Fibroblast of skin of left biceps (primary cell): Measurements from ENCODE around the gene ABR.
"Not testable (repeated sequence)": the region's sequence is repeated elsewhere in the genome, so short reads cannot be mapped to it uniquely, and the experiment has no call there.

Experiments used
- DNase-seq, 2 experiments: peaks; one replicate each; pipeline ENCODE4 v3.0.0-alpha.2; 2013; ENCODE audit warnings: low read depth in 2 of 2

Gene ABR

GRCh38 chr17:1071103-1071825, 108.5 kb downstream of the ABR start:
- no peak for DNase-seq

DNA sequence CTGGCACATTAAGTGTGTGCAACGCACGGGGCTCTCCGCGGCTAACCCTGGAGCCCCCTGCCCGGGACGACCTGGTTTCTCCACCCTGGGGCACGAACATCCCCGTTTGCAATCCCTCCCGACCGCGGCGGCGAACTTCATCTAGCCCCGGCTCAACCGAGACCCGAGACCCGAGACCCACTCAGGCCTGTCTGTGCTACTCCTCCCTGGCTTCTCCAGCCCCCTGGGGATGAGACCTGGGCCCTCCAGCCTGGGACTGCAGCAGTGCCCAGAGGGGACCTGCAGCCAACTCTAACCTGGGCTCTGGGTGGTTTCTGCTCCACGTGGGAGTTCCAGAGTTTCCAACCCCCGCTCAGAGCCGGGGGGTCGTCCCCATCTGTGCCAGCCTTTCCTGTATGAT, 109.4 kb downstream of the ABR start:
- DNase-seq, result no peak

DNA sequence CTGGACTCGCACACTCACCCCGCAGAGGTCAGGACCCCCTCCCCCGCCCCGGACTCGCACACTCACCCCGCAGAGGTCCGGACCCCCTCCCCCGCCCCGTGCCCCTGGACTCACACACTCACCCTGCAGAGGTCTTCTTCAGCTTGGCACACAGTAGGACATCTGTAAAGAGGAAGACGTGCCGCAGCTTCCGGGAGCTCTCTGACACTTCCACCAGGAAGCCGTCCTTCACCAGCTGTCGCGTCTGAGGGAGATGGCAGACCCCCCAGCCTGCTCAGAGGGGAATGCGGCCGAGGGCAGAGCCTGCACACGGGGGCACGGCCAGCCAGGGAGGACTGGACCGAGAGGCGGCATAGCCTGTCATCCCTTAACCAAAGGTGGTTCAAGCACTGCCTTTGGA, 109.9 kb downstream of the ABR start:
- DNase-seq, result no peak

GRCh38 chr17:1068356-1068755, 111.4 kb downstream of the ABR start:
- no peak for DNase-seq

DNA sequence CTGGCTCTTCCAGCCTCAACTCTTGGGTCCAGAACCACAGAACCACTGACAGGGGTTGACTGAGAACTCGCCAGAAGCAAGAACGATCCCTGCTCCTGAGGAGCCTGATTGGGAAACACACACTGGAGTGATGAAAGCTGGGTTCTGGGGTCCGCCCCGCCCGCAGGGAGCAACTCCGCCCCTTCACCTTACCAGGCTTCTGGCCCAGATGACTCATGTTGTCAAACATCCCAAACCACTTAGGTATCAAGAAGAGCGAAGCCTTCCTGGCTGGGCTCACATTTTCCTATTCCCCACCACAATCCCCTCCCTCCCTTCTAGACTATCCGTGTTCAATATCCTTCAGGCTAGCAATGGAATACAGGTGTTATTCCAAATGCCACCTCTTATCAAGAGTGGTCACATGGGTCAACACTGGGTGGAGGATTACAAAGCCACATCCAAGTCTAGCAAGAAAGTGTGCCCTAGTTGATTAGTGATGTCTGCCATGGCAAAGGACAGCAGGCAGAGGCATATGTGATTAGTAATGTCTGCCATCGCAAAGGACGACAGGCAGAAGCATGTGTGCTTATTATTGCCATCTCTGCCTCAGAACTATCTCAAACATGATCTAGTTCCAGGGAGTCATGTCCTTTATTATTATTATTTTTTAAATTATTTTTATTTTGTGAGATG, 112.4 kb downstream of the ABR start:
- DNase-seq, result no peak

- not testable (repeated sequence) for DNase-seq
These were observed 114.4 kb downstream of the ABR start for GRCh38 chr17:1065416-1065815.

DNA sequence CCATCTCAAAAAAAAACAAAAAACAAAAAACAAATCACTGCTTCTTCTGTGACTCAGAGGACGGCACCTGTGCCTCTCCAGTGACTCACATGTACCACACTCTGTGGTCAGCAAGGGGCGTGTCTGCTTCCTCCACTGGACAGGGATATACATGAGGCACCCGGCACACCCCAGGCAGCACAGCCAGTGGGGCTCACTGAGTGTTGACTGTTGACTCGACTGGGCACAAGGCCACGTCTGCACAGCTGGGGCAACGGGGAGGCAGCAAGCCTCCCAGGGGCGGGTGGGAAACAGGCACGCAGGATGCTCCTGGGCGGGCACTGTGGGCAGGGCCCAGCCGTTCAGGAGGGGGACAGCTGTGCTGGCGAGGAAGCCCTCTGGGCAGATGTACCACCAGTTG, 118.8 kb downstream of the ABR start:
- DNase-seq, result no peak

DNA sequence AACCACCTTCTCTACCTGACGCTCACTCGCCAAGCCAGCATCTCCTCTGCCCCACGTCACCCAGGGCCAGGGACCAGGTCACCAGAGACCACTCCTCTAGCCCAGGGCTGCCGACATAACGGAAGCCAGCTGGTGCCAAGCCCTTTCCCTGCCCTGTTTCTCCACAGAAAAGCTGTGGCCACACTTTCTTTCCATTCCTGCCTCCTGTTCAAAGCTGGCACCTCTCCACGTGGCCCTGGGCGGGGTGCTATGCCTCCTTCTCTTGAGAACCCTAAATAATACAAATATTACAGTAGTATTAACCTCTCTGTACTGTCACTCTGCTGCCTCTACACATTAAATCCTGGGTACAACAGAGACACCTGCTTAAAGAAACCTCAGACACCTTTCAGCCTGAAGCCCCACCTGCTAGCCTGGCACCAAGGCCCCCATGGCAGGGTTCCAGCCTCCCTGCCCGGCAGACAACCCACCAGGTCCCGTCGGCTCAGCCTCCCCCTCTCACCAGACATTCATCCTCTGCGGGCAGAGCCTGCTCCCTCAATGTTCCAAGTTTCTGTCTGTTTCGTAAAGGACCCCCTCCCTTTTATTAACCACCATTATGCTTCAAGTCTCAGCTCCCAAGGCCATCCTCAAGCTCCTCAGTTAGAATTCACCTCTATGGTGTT, 120.5 kb downstream of the ABR start:
- no peak for DNase-seq

GRCh38 chr17:1058423-1059130, 121.2 kb downstream of the ABR start:
- no peak for DNase-seq

DNA sequence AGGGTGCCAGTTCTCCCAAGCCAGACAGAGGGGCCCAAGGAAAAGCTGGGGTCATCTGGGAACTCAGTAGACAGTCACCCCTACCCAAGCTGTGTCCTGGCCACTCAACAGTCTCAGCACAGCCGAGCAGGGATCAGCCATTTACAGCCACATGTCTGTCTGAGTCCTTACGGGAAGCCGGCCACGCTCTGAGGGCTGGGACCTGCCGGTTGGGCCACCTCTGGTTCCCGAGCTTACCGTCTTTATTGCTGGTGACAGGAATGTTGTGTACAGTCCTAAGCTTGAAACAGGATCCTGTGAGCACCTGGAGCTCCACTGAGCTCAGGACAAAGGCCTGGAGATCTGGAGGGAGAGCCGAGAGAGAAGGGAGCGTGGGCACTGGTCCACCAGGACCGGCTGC, 123.0 kb downstream of the ABR start:
- no peak for DNase-seq

- DNase-seq, result no peak
These were observed 123.8 kb downstream of the ABR start for GRCh38 chr17:1055751-1056645.

DNA sequence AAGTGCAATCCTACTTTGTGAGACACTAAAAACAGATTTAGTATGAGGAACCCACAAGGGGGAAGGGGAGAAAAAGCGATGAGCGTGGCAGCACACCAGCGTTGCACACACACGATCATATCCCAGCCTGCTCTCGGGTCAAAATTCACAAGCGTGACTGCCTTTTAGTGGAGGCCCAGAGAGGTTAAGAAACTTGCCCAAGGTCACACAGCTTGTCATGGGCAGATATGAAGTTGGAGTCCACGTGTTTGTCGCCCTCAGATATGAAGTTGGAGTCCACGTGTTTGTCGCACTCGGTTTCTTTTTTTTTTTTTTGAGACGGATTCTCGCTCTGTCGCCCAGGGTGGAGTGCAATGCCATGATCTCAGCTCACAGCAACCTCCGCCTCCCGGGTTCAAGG, 124.5 kb downstream of the ABR start:
- DNase-seq, result no peak

DNA sequence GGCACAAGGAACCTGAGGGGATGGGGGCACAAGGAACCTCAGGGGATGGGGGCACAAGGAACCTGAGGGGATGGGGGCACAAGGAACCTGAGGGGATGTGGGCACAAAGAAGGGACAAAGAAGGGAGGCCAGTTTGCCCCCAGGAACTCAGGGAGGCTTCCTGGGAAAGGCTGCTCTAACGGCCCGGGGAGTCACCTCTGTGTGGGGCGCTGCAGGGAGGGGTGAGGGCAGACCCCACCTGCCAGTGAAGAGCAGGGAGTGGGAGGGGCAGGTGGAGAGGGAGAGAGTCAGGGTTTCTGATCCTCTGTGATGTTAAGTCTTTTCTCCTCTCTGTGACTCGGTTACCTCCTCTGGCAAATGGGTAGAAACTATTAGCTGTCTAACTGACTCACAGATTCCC, 125.1 kb downstream of the ABR start:
- no peak for DNase-seq

GRCh38 chr17:1053661-1054360, 126.0 kb downstream of the ABR start:
- DNase-seq, result no peak

DNA sequence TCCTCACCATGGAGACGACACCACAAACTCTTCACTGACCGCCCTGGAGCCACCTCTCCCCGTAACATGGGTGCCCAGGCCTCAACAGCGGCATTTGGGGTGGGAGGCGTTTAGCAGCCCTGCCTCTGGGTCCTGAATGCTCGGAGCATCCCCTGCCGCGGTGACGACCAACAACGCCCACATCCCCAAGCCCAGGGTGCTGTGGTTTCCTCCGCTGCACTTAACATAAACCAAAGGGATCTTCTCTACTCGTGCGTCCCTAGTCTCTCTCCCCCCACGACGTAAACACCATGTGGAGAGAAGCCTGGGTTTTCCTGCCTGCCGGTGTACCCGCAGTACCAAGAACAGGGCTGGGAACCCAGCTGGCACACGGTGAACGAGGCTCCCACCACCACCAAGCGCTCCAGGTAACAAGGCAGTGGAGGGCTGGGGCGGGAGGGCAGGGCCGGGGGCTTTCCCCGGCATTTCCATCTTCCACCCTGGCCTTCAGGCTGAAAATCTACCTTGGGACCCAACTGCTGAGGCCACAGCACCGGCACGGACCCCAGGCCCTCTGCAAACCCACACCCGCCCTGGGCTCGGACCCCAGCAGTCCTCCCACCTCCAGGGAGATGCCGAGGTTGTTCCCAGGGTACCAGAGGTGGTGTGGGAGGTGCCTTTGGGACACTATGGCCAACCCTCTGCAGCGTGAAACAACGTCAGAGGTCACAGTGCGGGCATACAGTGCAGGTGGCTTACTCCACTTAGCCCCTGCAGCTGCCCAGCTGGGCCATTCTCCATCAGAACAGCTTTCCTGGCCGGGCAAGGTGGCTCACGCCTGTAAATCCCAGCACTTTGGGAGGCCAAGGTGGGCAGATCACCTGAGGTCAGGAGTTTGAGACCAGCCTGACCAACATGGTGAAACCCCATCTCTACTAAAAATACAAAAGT, 128.5 kb downstream of the ABR start:
- DNase-seq, result no peak

DNA sequence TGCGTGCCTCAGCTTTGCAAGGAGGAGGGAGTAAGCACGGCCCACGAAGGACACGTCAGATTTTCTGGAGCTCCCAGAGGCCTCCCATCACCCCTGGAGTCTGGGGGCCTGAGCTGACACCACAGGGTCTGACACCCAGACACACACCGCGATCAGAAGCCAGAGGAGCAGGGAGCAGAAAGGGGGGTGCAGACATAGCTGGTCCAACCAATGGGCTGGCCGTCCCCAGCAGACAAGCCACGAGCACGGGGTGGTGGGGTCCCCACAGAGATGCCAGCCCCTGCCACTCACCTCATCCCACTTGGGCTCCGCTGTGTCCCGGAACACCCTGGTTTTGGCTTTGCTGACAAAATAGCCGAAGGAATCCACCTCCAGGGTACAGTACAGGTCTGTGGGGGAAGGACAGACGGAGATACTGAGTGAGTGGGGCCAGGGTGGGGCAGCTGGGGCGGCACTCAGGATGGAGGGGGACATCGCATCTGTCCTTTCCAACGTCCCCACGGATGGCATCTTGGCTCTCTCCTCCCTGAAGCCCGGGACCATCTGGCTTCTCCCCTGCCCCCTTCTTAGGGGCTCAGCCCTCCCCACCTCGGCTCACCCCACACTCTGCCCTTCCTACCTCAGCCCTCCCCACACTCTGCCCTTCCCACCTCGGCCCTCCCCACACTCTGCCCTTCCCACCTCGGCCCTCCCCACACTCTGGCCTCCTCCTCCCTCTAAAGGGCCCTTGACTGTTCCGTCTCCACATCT, 129.4 kb downstream of the ABR start:
- DNase-seq, result no peak

- no peak for DNase-seq
These were observed 130.1 kb downstream of the ABR start for GRCh38 chr17:1049446-1050225.

- not testable (repeated sequence) for DNase-seq
These were observed 131.2 kb downstream of the ABR start for GRCh38 chr17:1048516-1049115.
